HG03097 (cell line): ENCODE measurements around the gene TM6SF1.
"Not testable (repeated sequence)": the region's sequence is repeated elsewhere in the genome, so short reads cannot be mapped to it uniquely, and the experiment has no call there.

ENCODE experiments used
- ATAC-seq: cut with Tn5 transposase; IDR thresholded peaks from one replicate; pipeline ENCODE4 v1.9.1; 2021; ENCODE audit not compliant: unreplicated experiment, low FRiP score

Gene TM6SF1

DNA sequence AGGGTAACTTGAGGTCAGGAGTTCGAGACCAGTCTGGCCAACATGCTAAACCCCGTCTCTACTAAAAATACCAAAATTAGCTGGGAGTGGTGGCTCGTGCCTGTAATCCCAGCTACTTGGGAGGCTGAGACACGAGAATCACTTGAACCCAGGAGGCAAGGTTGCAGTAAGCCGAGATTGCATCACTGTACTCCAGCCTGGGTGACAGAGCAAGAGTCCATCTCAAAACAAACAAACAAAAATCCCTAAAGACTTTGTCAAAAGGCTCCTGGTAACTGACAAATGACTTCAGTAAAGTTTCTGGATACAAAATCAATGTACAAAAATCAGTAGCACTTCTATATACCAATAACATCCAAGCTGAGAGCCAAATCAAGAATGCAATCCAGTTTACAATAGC lies 62.1 kb downstream of the TM6SF1 start:
- not testable (repeated sequence) for ATAC-seq

DNA sequence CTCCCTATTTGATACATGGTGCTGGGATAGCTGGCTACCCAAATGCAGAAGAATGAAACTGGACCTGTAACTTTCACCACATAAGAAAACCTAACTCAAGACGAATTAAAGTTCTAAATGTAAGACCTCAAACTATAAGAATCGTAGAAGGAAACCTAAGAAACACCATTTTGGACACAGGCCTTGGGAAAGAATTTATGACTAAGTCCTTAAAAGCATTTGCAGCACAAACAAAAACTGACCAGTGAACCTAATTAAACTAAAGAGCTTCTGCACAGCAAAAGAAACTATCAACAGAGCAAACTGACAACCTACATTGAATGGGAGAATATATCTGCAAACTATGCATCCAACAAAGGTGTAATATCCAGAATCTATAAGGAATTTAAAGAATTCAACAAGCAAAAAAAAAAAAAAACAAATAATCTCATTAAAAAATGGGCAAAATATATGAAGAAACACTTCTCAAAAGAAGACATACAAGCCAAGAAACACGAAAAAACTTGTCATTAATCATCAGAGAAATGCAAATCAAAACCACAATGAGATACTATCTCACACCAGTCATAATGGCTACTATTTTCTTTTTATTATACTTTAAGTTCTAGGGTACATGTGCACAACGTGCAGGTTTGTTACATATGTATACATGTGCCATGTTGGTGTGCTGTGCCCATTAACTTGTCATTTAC lies 63.2 kb downstream of the TM6SF1 start:
- no peak for ATAC-seq

DNA sequence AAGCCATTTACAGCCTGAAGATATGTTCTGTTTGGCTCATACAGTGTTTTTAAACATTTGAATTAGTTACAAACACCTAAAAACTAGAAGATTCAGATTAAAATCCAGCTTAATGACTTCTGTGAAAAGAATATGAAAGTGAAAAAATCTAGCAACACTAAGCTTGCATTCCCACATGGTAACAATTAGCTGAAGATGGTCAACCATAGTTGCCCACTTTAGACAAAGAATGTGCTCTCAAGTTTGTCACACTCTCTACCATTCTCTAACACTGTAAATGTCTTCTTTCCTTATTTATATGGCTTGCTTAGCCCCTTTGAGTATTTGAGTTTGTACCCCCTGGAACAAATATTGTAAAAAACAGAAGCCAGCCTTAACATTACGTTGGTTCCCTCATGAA lies 67.4 kb downstream of the TM6SF1 start:
- no peak for ATAC-seq

DNA sequence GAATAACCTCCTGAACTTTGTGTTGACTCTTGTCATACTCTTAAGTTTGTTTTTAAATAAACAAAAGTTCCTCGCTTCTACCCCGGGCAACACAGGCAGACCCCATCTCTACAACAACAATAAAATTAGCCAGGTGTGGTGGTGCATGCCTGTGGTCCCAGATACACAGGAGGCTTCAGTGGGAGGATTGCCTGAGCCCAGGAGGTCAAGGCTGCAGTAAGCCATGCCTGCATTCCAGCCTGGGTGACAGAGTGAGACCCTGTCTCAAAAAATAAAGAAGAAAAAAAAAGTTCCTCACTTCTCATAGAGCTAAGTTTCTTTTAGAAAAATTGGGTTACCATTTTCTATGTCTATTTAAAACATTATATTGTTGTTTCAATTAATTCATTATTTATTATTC lies 70.9 kb downstream of the TM6SF1 start:
- ATAC-seq: no peak

DNA sequence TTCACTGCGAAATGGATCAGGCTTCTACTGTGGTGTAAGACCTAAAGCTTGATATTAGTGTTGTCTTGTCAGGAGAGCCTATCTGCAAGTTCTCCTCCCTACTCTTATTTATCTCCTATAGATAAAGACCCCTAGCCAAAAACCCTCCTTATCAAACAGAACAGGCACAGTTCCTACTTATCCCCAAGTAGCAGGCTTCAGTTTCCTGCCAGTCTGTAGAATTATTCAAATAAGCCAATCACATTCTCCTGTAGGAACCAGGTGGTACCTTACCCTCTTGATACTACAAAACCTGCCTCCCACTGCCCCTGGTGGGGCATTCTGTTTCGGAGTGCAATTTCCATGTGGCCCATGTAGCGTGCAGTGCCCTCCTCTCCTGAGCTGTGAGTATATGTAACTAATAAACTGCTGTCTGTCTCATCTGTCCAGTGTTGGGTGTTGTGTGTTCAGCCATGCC lies 71.5 kb downstream of the TM6SF1 start:
- ATAC-seq: no peak

DNA sequence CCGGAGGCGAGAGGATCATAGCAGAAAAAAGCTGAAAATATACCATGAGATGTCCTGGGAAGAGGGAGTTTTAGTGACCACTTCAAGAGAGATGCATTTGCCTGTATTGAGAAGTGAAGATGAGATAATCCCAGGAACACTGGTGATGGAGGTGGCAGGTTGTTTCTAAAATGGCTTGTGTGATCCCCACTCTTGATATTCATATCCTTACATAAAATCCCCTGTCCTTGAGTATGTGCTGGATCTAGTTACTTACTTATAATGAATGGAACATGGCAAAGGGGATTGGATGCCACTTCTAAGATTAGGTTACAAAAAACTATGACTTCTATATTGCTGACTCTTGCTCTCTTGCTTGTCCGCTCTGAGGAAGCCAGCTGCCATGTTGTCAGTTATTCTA lies 78.1 kb downstream of the TM6SF1 start:
- no peak for ATAC-seq
